NT2/D1 (cell line): ENCODE results near the gene SPATA12.

ENCODE experiments used
- DNase-seq: peaks from one replicate; pipeline ENCODE4 v3.0.0-alpha.2; 2011; ENCODE audit warnings: low read depth, low spot score
- H3K27me3 ChIP-seq: 2 replicates; pipeline ENCODE4 v1.6.0; 2011; ENCODE audit warnings: mild to moderate bottlenecking; ENCODE audit not compliant: insufficient read length, insufficient read depth
- H3K36me3 ChIP-seq: 2 replicates; pipeline ENCODE4 v1.6.1; 2011; ENCODE audit warnings: mild to moderate bottlenecking, low read length, mixed read lengths; ENCODE audit not compliant: insufficient read depth, insufficient read length
- H3K4me1 ChIP-seq: 2 replicates; pipeline ENCODE4 v1.5.1; 2011; ENCODE audit not compliant: insufficient read depth, insufficient read length
- H3K4me3 ChIP-seq: 2 replicates; pipeline ENCODE4 v1.5.1; 2011; ENCODE audit warnings: low read depth; ENCODE audit not compliant: insufficient read length
- H3K9ac ChIP-seq: 2 replicates; pipeline ENCODE4 v1.6.0; 2011; ENCODE audit warnings: low read depth; ENCODE audit not compliant: insufficient read length
- H3K9me3 ChIP-seq: 2 replicates; pipeline ENCODE4 v1.5.1; 2011; ENCODE audit warnings: mild to moderate bottlenecking, low read length; ENCODE audit not compliant: insufficient read depth
- SUZ12 ChIP-seq: IDR thresholded peaks from 2 replicates; pipeline ENCODE4 v1.6.1; 2011; ENCODE audit not compliant: insufficient read length, insufficient read depth; ENCODE audit errors: extremely low read depth
- YY1 ChIP-seq: IDR thresholded peaks from 2 replicates; pipeline ENCODE4 v1.6.1; 2011; ENCODE audit not compliant: insufficient read length, insufficient read depth
- ZNF274 ChIP-seq: IDR thresholded peaks from 2 replicates; pipeline ENCODE4 v1.6.1; 2011; ENCODE audit warnings: mild to moderate bottlenecking, low read depth, low read length

The SPATA12 gene

GRCh38 chr3:57019057-57019456 is 41.4 kb upstream of the SPATA12 start:
- Histone ChIP-seq H3K4me3 (no peak overlapping the region), H3K4me1 (peaks cover 6% of the 10 kb centered on the region), H3K9me3 (peaks cover 1% of the 10 kb centered on the region; the same call in 1 of the 2 replicates), H3K27me3 (no peaks in the 10 kb centered on the region), H3K9ac (no peak overlapping the region), H3K36me3 (no peaks in the 10 kb centered on the region)
- DNase-seq: no peak
- no peak for TF ChIP-seq ZNF274
- no peak for TF ChIP-seq SUZ12
- no peak for TF ChIP-seq YY1

GRCh38 chr3:57025237-57025636 is 35.2 kb upstream of the SPATA12 start:
- no peak overlapping the region for H3K4me3 ChIP-seq
- TF ChIP-seq SUZ12: no peak
- H3K36me3 ChIP-seq: no peaks in the 10 kb centered on the region
- H3K9me3 ChIP-seq: no peaks in the 10 kb centered on the region; the same call in 1 of the 2 replicates
- no peaks in the 10 kb centered on the region for H3K27me3 ChIP-seq
- H3K9ac ChIP-seq: no peak overlapping the region
- DNase-seq: no peak
- no peaks in the 10 kb centered on the region for H3K4me1 ChIP-seq

- DNase-seq: no peak
- no peaks in the 10 kb centered on the region for H3K4me1 ChIP-seq
- H3K27me3 ChIP-seq: no peaks in the 10 kb centered on the region
- TF ChIP-seq ZNF274 (no peak), YY1 (no peak), SUZ12 (no peak)
- H3K4me3 ChIP-seq: no peak overlapping the region
- H3K9ac ChIP-seq: no peak overlapping the region
- H3K36me3 ChIP-seq: no peaks in the 10 kb centered on the region
- no peaks in the 10 kb centered on the region for H3K9me3 ChIP-seq
Observed at GRCh38 chr3:57026944-57027343, 33.5 kb upstream of the SPATA12 start.

GRCh38 chr3:57029383-57029782 is 31.1 kb upstream of the SPATA12 start:
- no peak overlapping the region for H3K9ac ChIP-seq

GRCh38 chr3:57029924-57030323 is 30.5 kb upstream of the SPATA12 start:
- TF ChIP-seq SUZ12 (no peak), YY1 (no peak), ZNF274 (no peak)
- Histone ChIP-seq H3K4me1 (peaks cover 2% of the 10 kb centered on the region), H3K27me3 (no peaks in the 10 kb centered on the region), H3K4me3 (no peak overlapping the region), H3K9me3 (no peaks in the 10 kb centered on the region), H3K9ac (no peak overlapping the region), H3K36me3 (no peaks in the 10 kb centered on the region)
- no peak for DNase-seq

More at GRCh38 chr3:57029383-57029782, 31.1 kb upstream of the SPATA12 start:
- H3K4me3 ChIP-seq: no peak overlapping the region
- no peak for DNase-seq
- no peaks in the 10 kb centered on the region for H3K9me3 ChIP-seq
- peaks cover 2% of the 10 kb centered on the region for H3K4me1 ChIP-seq
- no peaks in the 10 kb centered on the region for H3K27me3 ChIP-seq
- TF ChIP-seq SUZ12: no peak
- TF ChIP-seq YY1: no peak
- no peak for TF ChIP-seq ZNF274
- no peaks in the 10 kb centered on the region for H3K36me3 ChIP-seq

GRCh38 chr3:57030721-57031120 is 29.7 kb upstream of the SPATA12 start:
- Histone ChIP-seq H3K9ac (no peak overlapping the region), H3K4me3 (no peak overlapping the region)

GRCh38 chr3:57031631-57032541 is 28.6 kb upstream of the SPATA12 start:
- Histone ChIP-seq H3K9ac (no peak overlapping the region), H3K4me3 (no peak overlapping the region), H3K36me3 (no peaks in the 10 kb centered on the region), H3K4me1 (peaks cover 2% of the 10 kb centered on the region), H3K27me3 (no peaks in the 10 kb centered on the region), H3K9me3 (no peaks in the 10 kb centered on the region)
- no peak for DNase-seq
- TF ChIP-seq YY1: no peak
- no peak for TF ChIP-seq ZNF274
- TF ChIP-seq SUZ12: no peak

More at GRCh38 chr3:57030721-57031120, 29.7 kb upstream of the SPATA12 start:
- TF ChIP-seq ZNF274 (no peak), SUZ12 (no peak), YY1 (no peak)
- H3K36me3 ChIP-seq: no peaks in the 10 kb centered on the region
- no peaks in the 10 kb centered on the region for H3K9me3 ChIP-seq
- no peaks in the 10 kb centered on the region for H3K27me3 ChIP-seq
- H3K4me1 ChIP-seq: peaks cover 2% of the 10 kb centered on the region
- no peak for DNase-seq
